Measurements from ENCODE around the gene PHKB. TPM values are rescaled to one million over a fixed set of nuclear protein-coding genes. Genes with fewer than 3 reads are reported as not detected.

Gene PHKB
- total RNA-seq, 1 donor from 2014 or later: 25.9 TPM

- no peak for DNase-seq (ENCODE audit: low read depth)
- H3K4me3 ChIP-seq (ENCODE audit: low read depth, low read length): no peak overlapping the region
- no peak for TF ChIP-seq CTCF (conservative IDR thresholded peaks at IDR 0.05; ENCODE audit: low read depth, low read length)
These were observed 31.6 kb downstream of the PHKB start for GRCh38 chr16:47492428-47493377.

- no peak for TF ChIP-seq CTCF (conservative IDR thresholded peaks at IDR 0.05; ENCODE audit: low read depth, low read length)
These were observed 32.5 kb downstream of the PHKB start for GRCh38 chr16:47493381-47494337.

GRCh38 chr16:47499080-47499699, 38.1 kb downstream of the PHKB start:
- no peak overlapping the region for H3K4me3 ChIP-seq (ENCODE audit: low read depth, low read length)
- TF ChIP-seq CTCF (conservative IDR thresholded peaks at IDR 0.05; ENCODE audit: low read depth, low read length): no peak
- DNase-seq (ENCODE audit: low read depth): no peak

More at GRCh38 chr16:47493381-47494337, 32.5 kb downstream of the PHKB start:
- no peak for DNase-seq (ENCODE audit: low read depth)
- no peak overlapping the region for H3K4me3 ChIP-seq (ENCODE audit: low read depth, low read length)

GRCh38 chr16:47499700-47500264, 38.7 kb downstream of the PHKB start:
- TF ChIP-seq CTCF (conservative IDR thresholded peaks at IDR 0.05; ENCODE audit: low read depth, low read length): no peak
- DNase-seq (ENCODE audit: low read depth): no peak
- no peak overlapping the region for H3K4me3 ChIP-seq (ENCODE audit: low read depth, low read length)

- TF ChIP-seq CTCF (conservative IDR thresholded peaks at IDR 0.05; ENCODE audit: low read depth, low read length): no peak
- no peak overlapping the region for H3K4me3 ChIP-seq (ENCODE audit: low read depth, low read length)
- no peak for DNase-seq (ENCODE audit: low read depth)
These were observed 42.8 kb downstream of the PHKB start for GRCh38 chr16:47503936-47504335.

- DNase-seq (ENCODE audit: low read depth): no peak
- no peak for TF ChIP-seq CTCF (conservative IDR thresholded peaks at IDR 0.05; ENCODE audit: low read depth, low read length)
- H3K4me3 ChIP-seq (ENCODE audit: low read depth, low read length): no peak overlapping the region
These were observed 43.5 kb downstream of the PHKB start for GRCh38 chr16:47504599-47504998.

All from epithelial cell of proximal tubule (primary cell).